22Rv1 (cell line): ENCODE results near the gene INKA1.

ENCODE experiments used
- ZFX ChIP-seq: fragments of 450-650 bp; IDR thresholded peaks from 2 replicates; pipeline ENCODE4 v1.6.1; 2017; ENCODE audit warnings: antibody characterized with exemption, borderline replicate concordance
- TF ChIP-seq, protein P1 (sequence below): fragments of 450-650 bp; IDR thresholded peaks from 2 replicates; pipeline ENCODE4 v1.5.1; 2017; ENCODE audit warnings: mild to moderate bottlenecking

DNA sequence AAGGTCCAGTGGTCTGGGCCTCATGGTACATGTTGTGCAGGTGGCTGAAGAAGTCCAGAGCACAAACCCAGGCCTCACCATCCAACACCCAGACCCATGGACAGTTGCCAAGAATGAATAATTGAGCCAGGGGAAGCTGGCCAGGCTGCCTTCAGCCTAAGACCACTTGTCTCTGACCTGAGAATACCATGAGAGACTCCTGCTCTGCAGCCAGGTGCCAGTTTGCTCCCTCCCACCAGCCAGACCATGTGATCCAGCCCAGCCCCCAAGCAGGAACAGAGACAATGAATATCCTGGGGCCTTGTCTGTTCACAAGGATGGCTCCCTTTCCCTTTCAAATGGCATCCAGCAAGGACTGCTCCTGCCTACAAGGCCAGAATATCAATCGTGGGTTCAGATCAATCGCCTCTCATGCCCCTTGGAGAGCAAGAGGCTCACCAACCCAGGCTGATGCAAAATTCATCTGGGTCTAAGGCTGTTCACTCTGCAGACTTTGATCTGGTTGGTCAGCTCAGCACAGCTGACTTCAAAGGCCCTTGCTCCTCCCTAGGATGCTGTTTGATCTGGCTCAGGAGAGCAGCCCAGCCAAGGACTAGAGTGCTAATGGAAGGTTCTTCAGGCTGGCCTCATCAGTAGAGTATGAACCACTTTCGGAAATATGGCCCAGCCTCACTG, 39.9 kb downstream of the INKA1 start:
- TF ChIP-seq, protein P1, sequence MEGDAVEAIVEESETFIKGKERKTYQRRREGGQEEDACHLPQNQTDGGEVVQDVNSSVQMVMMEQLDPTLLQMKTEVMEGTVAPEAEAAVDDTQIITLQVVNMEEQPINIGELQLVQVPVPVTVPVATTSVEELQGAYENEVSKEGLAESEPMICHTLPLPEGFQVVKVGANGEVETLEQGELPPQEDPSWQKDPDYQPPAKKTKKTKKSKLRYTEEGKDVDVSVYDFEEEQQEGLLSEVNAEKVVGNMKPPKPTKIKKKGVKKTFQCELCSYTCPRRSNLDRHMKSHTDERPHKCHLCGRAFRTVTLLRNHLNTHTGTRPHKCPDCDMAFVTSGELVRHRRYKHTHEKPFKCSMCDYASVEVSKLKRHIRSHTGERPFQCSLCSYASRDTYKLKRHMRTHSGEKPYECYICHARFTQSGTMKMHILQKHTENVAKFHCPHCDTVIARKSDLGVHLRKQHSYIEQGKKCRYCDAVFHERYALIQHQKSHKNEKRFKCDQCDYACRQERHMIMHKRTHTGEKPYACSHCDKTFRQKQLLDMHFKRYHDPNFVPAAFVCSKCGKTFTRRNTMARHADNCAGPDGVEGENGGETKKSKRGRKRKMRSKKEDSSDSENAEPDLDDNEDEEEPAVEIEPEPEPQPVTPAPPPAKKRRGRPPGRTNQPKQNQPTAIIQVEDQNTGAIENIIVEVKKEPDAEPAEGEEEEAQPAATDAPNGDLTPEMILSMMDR = no peak
- no peak for TF ChIP-seq ZFX
